GM12878 (cell line): Measurements from ENCODE around the gene FAM162B. TPM values are rescaled to one million over a fixed set of nuclear protein-coding genes. Genes with fewer than 3 reads are reported as not detected.

ENCODE experiments used
- ATAC-seq: fragments of 200-7000 bp; cut with Tn5 transposase; 3 replicates; pipeline ENCODE4 v1.9.1; 2020; ENCODE audit warnings: mild to moderate bottlenecking, moderate library complexity
- BruUV-seq: library from RNA; stranded (reverse); fragments of 400-500 nt; replicated peaks from 2 replicates; lab custom pipeline; 2021; lab: Mats Ljungman, UMichigan
- CTCF ChIA-PET: fragments of 300-600 bp; sonication (Branson Sonifier 250); formaldehyde crosslinking; extraction: SDS; loops from one replicate; lab custom pipeline; 2021; ENCODE audit warnings: inconsistent platforms; lab: Yijun Ruan, JAX
- POLR2A ChIA-PET: fragments of 350-600 bp; formaldehyde crosslinking; extraction: SDS; loops from one replicate; lab custom pipeline; 2021; ENCODE audit warnings: inconsistent platforms; lab: Charles Lee
- RAD21 ChIA-PET: fragments of 300-600 bp; sonication (Branson Sonifier 250); formaldehyde crosslinking; loops from one replicate; lab custom pipeline; 2023; ENCODE audit warnings: antibody characterized with exemption; ENCODE audit not compliant: unreplicated experiment; lab: Charles Lee
- SMC1A ChIA-PET: fragments of 300-600 bp; sonication (Branson Sonifier 250); formaldehyde crosslinking; loops from one replicate; lab custom pipeline; 2023; ENCODE audit not compliant: unreplicated experiment, uncharacterized antibody; lab: Charles Lee
- DNase-seq: peaks from one replicate; pipeline ENCODE4 v3.0.0-alpha.2; 2011; ENCODE audit warnings: low read depth, low spot score
- FAIRE-seq: peaks from 3 replicates; lab custom pipeline; 2011; peaks lifted over from hg19 to GRCh38; lab: Jason Lieb, UNC
- H2AFZ ChIP-seq: 2 replicates; pipeline ENCODE4 v1.6.0; 2011; ENCODE audit warnings: low read depth, low read length, control low read depth; ENCODE audit not compliant: control insufficient read depth
- H3K27ac ChIP-seq: 2 replicates; pipeline ENCODE4 v1.5.1; 2011; ENCODE audit warnings: control low read depth; ENCODE audit not compliant: control insufficient read depth, insufficient read depth
- H3K27me3 ChIP-seq, 2 experiments: replicated peaks in 1 of 2; 2 replicates each; pipeline versions ENCODE4 v1.6.0 to v1.6.1; 2011; ENCODE audit warnings: low read length in 1 of 2; ENCODE audit not compliant: control insufficient read depth in 2 of 2, insufficient read depth in 2 of 2
- H3K36me3 ChIP-seq, 2 experiments: 2 replicates each; pipeline ENCODE4 v1.5.1; 2011; ENCODE audit warnings: low read length in 1 of 2; ENCODE audit not compliant: control insufficient read depth in 2 of 2, insufficient read depth in 2 of 2
- H3K4me1 ChIP-seq: 2 replicates; pipeline ENCODE4 v1.6.1; 2011; ENCODE audit warnings: mild to moderate bottlenecking, low read length, moderate library complexity, mixed read lengths; ENCODE audit not compliant: control insufficient read depth, insufficient read depth
- H3K4me2 ChIP-seq: 2 replicates; pipeline ENCODE4 v1.6.0; 2011; ENCODE audit warnings: control low read depth; ENCODE audit not compliant: control insufficient read depth, insufficient read depth
- H3K4me3 ChIP-seq: fragments of 200-600 bp; sonication (generic); 2 replicates; pipeline ENCODE4 v1.5.1; 2016
- H3K79me2 ChIP-seq: 2 replicates; pipeline ENCODE4 v1.6.0; 2011; ENCODE audit warnings: low read length; ENCODE audit not compliant: control insufficient read depth, insufficient read depth
- H3K9ac ChIP-seq: 2 replicates; pipeline ENCODE4 v1.8.0; 2011; ENCODE audit warnings: low read length, control low read depth, mixed read lengths; ENCODE audit not compliant: control insufficient read depth, insufficient read depth
- H3K9me3 ChIP-seq: replicated peaks from 3 replicates; pipeline ENCODE4 v1.5.1; 2011; ENCODE audit warnings: mild to moderate bottlenecking, low read length; ENCODE audit not compliant: control insufficient read depth, insufficient read depth
- H4K20me1 ChIP-seq: 2 replicates; pipeline ENCODE4 v1.6.0; 2011; ENCODE audit not compliant: control insufficient read depth, insufficient read depth
- BACH1 ChIP-seq: fragments of 450-650 bp; IDR thresholded peaks from 2 replicates; pipeline ENCODE4 v1.6.1; 2017; ENCODE audit warnings: mild to moderate bottlenecking, borderline replicate concordance
- CHD2 ChIP-seq: IDR thresholded peaks from 2 replicates; pipeline ENCODE4 v1.6.1; 2011; ENCODE audit warnings: low read depth, low read length, improper control_type of control experiment, borderline replicate concordance
- CHD4 ChIP-seq: fragments of 200-600 bp; sonication (generic); IDR thresholded peaks from 2 replicates; pipeline ENCODE4 v1.6.1; 2016; ENCODE audit warnings: mild to moderate bottlenecking
- FOXK2 ChIP-seq: fragments of 450-650 bp; IDR thresholded peaks from 2 replicates; pipeline ENCODE4 v1.6.1; 2017; ENCODE audit warnings: mild to moderate bottlenecking, moderate library complexity
- HCFC1 ChIP-seq: fragments of 150-350 bp; IDR thresholded peaks from 2 replicates; pipeline ENCODE4 v1.6.1; 2014; ENCODE audit warnings: low read length
- HDAC2 ChIP-seq: fragments of 200-600 bp; sonication (generic); IDR thresholded peaks from 2 replicates; pipeline ENCODE4 v1.6.1; 2017
- IRF4 ChIP-seq: IDR thresholded peaks from 2 replicates; pipeline ENCODE4 v1.6.1; 2011; ENCODE audit warnings: low read depth, low read length
- NBN ChIP-seq: fragments of 450-650 bp; IDR thresholded peaks from 2 replicates; pipeline ENCODE4 v1.6.1; 2016
- NR2C1 ChIP-seq: fragments of 450-650 bp; IDR thresholded peaks from 2 replicates; pipeline ENCODE4 v1.6.1; 2017; ENCODE audit warnings: antibody characterized with exemption, mild to moderate bottlenecking, moderate library complexity
- PAX8 ChIP-seq: fragments of 450-650 bp; IDR thresholded peaks from 2 replicates; pipeline ENCODE4 v1.6.1; 2017; ENCODE audit warnings: mild to moderate bottlenecking, moderate library complexity
- PKNOX1 ChIP-seq: fragments of 450-650 bp; IDR thresholded peaks from 2 replicates; pipeline ENCODE4 v1.6.1; 2016; ENCODE audit warnings: mild to moderate bottlenecking
- PML ChIP-seq: IDR thresholded peaks from 2 replicates; pipeline ENCODE4 v1.6.1; 2012; ENCODE audit warnings: low read length, inconsistent platforms
- POLR2AphosphoS5 ChIP-seq: IDR thresholded peaks from 2 replicates; pipeline ENCODE4 v1.6.1; 2011; ENCODE audit warnings: mild to moderate bottlenecking, low read length, inconsistent platforms
- RAD51 ChIP-seq: fragments of 450-650 bp; IDR thresholded peaks from 2 replicates; pipeline ENCODE4 v1.6.1; 2016; ENCODE audit warnings: moderate library complexity, mild to moderate bottlenecking, inconsistent platforms
- SMAD1 ChIP-seq: fragments of 450-650 bp; IDR thresholded peaks from 2 replicates; pipeline ENCODE4 v1.6.1; 2018; ENCODE audit warnings: mild to moderate bottlenecking, low read depth; ENCODE audit not compliant: partially characterized antibody
- SMC3 ChIP-seq: IDR thresholded peaks from 2 replicates; pipeline ENCODE4 v1.6.1; 2011; ENCODE audit warnings: low read length, improper control_type of control experiment, borderline replicate concordance
- WRNIP1 ChIP-seq: IDR thresholded peaks from 2 replicates; pipeline ENCODE4 v1.6.1; 2011; ENCODE audit warnings: low read depth, low read length, improper control_type of control experiment, borderline replicate concordance
- WGBS: methylation state at CpG from one replicate; pipeline ENCODE4 v1.1.6; 2016; ENCODE audit warnings: low lambda C conversion rate; ENCODE audit not compliant: insufficient replicate concordance, insufficient coverage; ENCODE audit errors: missing lambda C conversion rate; 5-methylcytosine and 5-hydroxymethylcytosine counted together
- in situ Hi-C: fragments of 300-500 bp; cut with MboI; formaldehyde crosslinking; loops from 9 replicates; pipeline ENCODE4 v1.14.3; 2018; ENCODE audit warnings: mixed read lengths
- intact Hi-C: fragments of 100-400 bp; cut with micrococcal nuclease; formaldehyde crosslinking; loops from one replicate; pipeline ENCODE4 v1.14.2; 2022; ENCODE audit not compliant: unreplicated experiment
- polyA plus RNA-seq, 11 experiments: library from polyadenylated mRNA; depleted of rRNA in 4 of 11; unstranded in 6 of 11; stranded (reverse) in 5 of 11; fragments of >200 nt; fragmentation: Nextera tagmentation in 4 of 11; fragmentation: Illumina TruSeq in 1 of 11; extraction: Ambion mirVana in 4 of 11; extraction: Trizol in 1 of 11; gene quantifications; 1 replicate in 1 of 11; 2 replicates in 10 of 11; pipeline versions ENCODE4 v1.2.1 to v1.2.3, GENCODE V29; 2011 to 2016; ENCODE audit warnings: inconsistent platforms in 2 of 11, missing spikeins in 2 of 11, low read depth in 1 of 11
- total RNA-seq, 4 experiments: library from RNA; depleted of rRNA in 3 of 4; stranded (reverse); fragments of >200 nt in 3 of 4; fragmentation: Illumina TruSeq in 1 of 4; extraction: Trizol in 1 of 4; gene quantifications; 2 replicates each; pipeline versions ENCODE4 v1.2.1 to v1.2.3, GENCODE V29; 2013 to 2021
- TF ChIP-seq, protein P1 (sequence below): fragments of 450-650 bp; IDR thresholded peaks from 2 replicates; pipeline ENCODE4 v1.6.1; 2017; ENCODE audit warnings: mild to moderate bottlenecking, moderate library complexity

Gene FAM162B
- total and polyA plus RNA-seq, 10 of the 15 experiments (the other 5 are each of a cell fraction or from before 2014, with no cell fraction given): not detected

DNA sequence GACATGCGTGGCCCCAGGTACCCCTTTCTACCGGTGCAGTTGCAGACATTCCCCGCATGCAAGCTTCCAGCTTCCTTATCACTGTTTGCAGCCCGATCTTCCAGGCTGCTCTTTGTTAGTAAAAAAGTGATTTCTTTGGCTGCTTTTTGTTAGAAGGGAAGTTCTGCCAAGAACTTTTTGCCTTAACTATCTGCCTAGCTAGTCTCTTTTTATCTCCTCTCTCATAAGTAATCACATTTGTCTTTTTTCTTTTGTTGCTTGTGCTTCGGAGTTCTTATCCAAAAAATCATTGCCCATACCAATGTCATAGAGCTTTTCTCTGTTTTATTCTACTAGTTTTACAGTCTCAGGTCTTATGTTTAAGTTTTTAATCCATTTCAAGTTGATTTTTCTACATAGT, 20.3 kb downstream of the FAM162B start:
- intact Hi-C loops (no loop called here), in situ Hi-C loops (no loop called here)
- ChIA-PET CTCF (no interaction called here), SMC1A (no interaction called here), RAD21 (no interaction called here), POLR2A (no interaction called here)
- no peak for FAIRE-seq
- ATAC-seq: no peak
- TF ChIP-seq PML: no peak
- TF ChIP-seq NBN: no peak
- no peak for TF ChIP-seq PKNOX1
- no peak for TF ChIP-seq CHD4
- TF ChIP-seq IRF4: no peak
- no peak for TF ChIP-seq WRNIP1
- TF ChIP-seq BACH1: no peak
- TF ChIP-seq HCFC1: no peak
- no peak for TF ChIP-seq NR2C1
- no peak for TF ChIP-seq RAD51
- TF ChIP-seq PAX8: no peak
- TF ChIP-seq SMAD1: no peak
- TF ChIP-seq CHD2: no peak
- TF ChIP-seq SMC3: no peak
- TF ChIP-seq, protein P1, sequence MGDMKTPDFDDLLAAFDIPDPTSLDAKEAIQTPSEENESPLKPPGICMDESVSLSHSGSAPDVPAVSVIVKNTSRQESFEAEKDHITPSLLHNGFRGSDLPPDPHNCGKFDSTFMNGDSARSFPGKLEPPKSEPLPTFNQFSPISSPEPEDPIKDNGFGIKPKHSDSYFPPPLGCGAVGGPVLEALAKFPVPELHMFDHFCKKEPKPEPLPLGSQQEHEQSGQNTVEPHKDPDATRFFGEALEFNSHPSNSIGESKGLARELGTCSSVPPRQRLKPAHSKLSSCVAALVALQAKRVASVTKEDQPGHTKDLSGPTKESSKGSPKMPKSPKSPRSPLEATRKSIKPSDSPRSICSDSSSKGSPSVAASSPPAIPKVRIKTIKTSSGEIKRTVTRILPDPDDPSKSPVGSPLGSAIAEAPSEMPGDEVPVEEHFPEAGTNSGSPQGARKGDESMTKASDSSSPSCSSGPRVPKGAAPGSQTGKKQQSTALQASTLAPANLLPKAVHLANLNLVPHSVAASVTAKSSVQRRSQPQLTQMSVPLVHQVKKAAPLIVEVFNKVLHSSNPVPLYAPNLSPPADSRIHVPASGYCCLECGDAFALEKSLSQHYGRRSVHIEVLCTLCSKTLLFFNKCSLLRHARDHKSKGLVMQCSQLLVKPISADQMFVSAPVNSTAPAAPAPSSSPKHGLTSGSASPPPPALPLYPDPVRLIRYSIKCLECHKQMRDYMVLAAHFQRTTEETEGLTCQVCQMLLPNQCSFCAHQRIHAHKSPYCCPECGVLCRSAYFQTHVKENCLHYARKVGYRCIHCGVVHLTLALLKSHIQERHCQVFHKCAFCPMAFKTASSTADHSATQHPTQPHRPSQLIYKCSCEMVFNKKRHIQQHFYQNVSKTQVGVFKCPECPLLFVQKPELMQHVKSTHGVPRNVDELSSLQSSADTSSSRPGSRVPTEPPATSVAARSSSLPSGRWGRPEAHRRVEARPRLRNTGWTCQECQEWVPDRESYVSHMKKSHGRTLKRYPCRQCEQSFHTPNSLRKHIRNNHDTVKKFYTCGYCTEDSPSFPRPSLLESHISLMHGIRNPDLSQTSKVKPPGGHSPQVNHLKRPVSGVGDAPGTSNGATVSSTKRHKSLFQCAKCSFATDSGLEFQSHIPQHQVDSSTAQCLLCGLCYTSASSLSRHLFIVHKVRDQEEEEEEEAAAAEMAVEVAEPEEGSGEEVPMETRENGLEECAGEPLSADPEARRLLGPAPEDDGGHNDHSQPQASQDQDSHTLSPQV: no peak
- no peak for TF ChIP-seq HDAC2
- no peak for TF ChIP-seq FOXK2
- no peak for TF ChIP-seq POLR2AphosphoS5
- Histone ChIP-seq H4K20me1 (no peaks in the 10 kb centered on the region), H3K9ac (no peak overlapping the region), H3K4me3 (no peak overlapping the region), H3K4me1 (no peaks in the 10 kb centered on the region), H3K4me2 (no peak overlapping the region), H3K9me3 (no peaks in the 10 kb centered on the region), H3K27me3 (no peaks in the 10 kb centered on the region), H3K36me3 (no peaks in the 10 kb centered on the region), H3K27ac (no peak overlapping the region), H2AFZ (no peak overlapping the region), H3K79me2 (no peaks in the 10 kb centered on the region)
- WGBS: 49% methylated on average over 5 of the region's 5 CpGs
- no TSS peak for BruUV-seq
- no peak for DNase-seq
